Thymus (tissue), 11 donors: ENCODE measurements around the gene CARD14. TPM values are rescaled to one million over a fixed set of nuclear protein-coding genes. Genes with fewer than 3 reads are reported as not detected.
"Not testable (repeated sequence)": the region's sequence is repeated elsewhere in the genome, so short reads cannot be mapped to it uniquely, and the experiment has no call there.

Experiments used
- DNase-seq, 9 donors: peaks; one replicate each; pipeline ENCODE4 v3.0.0-alpha.2; 2013; ENCODE audit warnings: low spot score in 9 of 9, low read depth in 6 of 9, missing footprints in 1 of 9
- H3K27ac ChIP-seq, 2 donors: one replicate each; pipeline ENCODE4 v1.5.1; 2013; ENCODE audit warnings: control low read depth in 1 of 2, low read depth in 1 of 2, low read length in 1 of 2, mild to moderate bottlenecking in 1 of 2, moderate library complexity in 1 of 2
- H3K27me3 ChIP-seq, 2 donors: one replicate each; pipeline ENCODE4 v1.5.1; 2013; ENCODE audit warnings: low read length in 1 of 2; ENCODE audit not compliant: control insufficient read depth in 2 of 2, insufficient read depth in 1 of 2
- H3K36me3 ChIP-seq, 2 donors: one replicate each; pipeline ENCODE4 v1.5.1; 2013; ENCODE audit warnings: low read length in 1 of 2, mild to moderate bottlenecking in 1 of 2, moderate library complexity in 1 of 2; ENCODE audit not compliant: control insufficient read depth in 2 of 2, insufficient read depth in 2 of 2
- H3K4me1 ChIP-seq, 2 donors: one replicate each; pipeline ENCODE4 v1.5.1; 2013; ENCODE audit warnings: low read length in 2 of 2; ENCODE audit not compliant: control insufficient read depth in 2 of 2, insufficient read depth in 2 of 2
- H3K4me3 ChIP-seq, 2 donors: one replicate each; pipeline ENCODE4 v1.5.1; 2013; ENCODE audit warnings: low read length in 2 of 2, control low read depth in 1 of 2, mild to moderate bottlenecking in 1 of 2
- H3K9me3 ChIP-seq, 2 donors: one replicate each; pipeline ENCODE4 v1.5.1; 2013; ENCODE audit warnings: low read length in 1 of 2, mild to moderate bottlenecking in 1 of 2; ENCODE audit not compliant: control insufficient read depth in 2 of 2, insufficient read depth in 1 of 2
- WGBS: extraction: QIAGEN DNeasy Blood & Tissue Kit; methylation state at CpG from one replicate; pipeline ENCODE4 v1.1.7; 2013; 5-methylcytosine and 5-hydroxymethylcytosine counted together
- polyA plus RNA-seq: library from polyadenylated mRNA; stranded (reverse); fragments of 200-250 nt; gene quantifications from one replicate; pipeline ENCODE4 v1.2.3, GENCODE V29; 2013
- total RNA-seq: library from RNA; stranded (reverse); fragments of 120-200 nt; gene quantifications from one replicate; pipeline ENCODE4 v1.2.4, GENCODE V29; 2013
- donor health status: healthy.

The CARD14 gene
- total and polyA plus RNA-seq, 2 donors = 0.38 to 1.7 TPM

DNA sequence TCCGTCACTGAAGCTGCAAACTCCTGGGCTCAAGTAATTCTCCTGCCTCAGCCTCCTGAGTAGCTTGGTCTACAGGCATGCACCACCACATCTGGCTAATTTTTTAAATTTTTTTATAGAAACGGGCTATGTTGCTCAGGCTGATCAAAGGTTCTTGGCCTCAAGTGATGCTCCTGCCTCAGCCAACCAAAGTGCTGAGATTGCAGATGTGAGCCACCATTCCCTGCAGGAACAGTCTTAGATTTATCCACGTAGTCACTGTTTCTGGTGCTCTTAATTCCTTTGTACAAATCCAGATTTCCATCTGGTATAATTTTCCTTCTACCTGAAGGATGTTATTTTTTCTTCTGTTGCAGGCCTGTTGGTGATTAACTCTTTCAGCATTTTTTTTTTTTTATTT, 63.4 kb downstream of the CARD14 start:
- H3K36me3 ChIP-seq = no peaks in the 10 kb centered on the region

GRCh38 chr17:80236911-80237310, 67.1 kb downstream of the CARD14 start:
- Histone ChIP-seq H3K27me3 (no peaks in the 10 kb centered on the region), H3K9me3 (peaks cover 1 to 17% of the 10 kb centered on the region in 2 donors), H3K4me1 (no peaks in the 10 kb centered on the region), H3K27ac (no peak overlapping the region), H3K36me3 (no peaks in the 10 kb centered on the region), H3K4me3 (no peak overlapping the region)
- WGBS = 89% methylated on average over 17 of the region's 17 CpGs
- DNase-seq = no peak

More for the DNA sequence above, 63.4 kb downstream of the CARD14 start:
- no peak overlapping the region for H3K4me3 ChIP-seq
- H3K27me3 ChIP-seq = no peaks in the 10 kb centered on the region
- H3K4me1 ChIP-seq = no peaks in the 10 kb centered on the region
- DNase-seq = no peak
- 96% methylated on average over 3 of the region's 3 CpGs for WGBS
- H3K9me3 ChIP-seq = peaks cover 1 to 17% of the 10 kb centered on the region in 2 donors
- no peak overlapping the region for H3K27ac ChIP-seq

GRCh38 chr17:80237386-80237785, 67.6 kb downstream of the CARD14 start:
- Histone ChIP-seq H3K27ac (no peak overlapping the region), H3K4me1 (no peaks in the 10 kb centered on the region), H3K27me3 (no peaks in the 10 kb centered on the region), H3K36me3 (no peaks in the 10 kb centered on the region), H3K4me3 (no peak overlapping the region), H3K9me3 (peaks cover 1 to 13% of the 10 kb centered on the region in 2 donors)
- 96% methylated on average over 10 of the region's 10 CpGs for WGBS
- no peak for DNase-seq

DNA sequence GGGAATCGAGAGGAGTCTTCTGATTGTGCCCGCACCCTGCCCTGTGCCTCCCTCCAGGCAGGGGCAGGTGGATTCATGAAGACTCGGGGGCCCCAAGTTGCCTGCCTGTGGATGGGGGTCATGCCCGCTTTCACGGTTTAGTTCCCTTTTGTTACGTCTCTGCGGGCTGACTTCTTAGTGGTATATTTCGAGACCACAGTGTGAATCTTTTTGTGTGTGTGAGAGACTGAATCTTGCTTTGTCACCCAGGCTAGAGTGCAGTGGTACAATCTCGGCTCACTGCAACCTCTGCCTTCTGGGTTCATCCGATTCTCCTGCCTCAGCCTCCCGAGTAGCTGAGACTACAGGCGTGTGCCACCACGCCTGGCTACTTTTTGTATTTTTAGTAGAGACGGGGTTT, 72.7 kb downstream of the CARD14 start:
- H3K9me3 ChIP-seq = no peaks in the 10 kb centered on the region
- DNase-seq = no peak
- no peak overlapping the region for H3K27ac ChIP-seq
- H3K4me3 ChIP-seq = no peak overlapping the region
- no peaks in the 10 kb centered on the region for H3K4me1 ChIP-seq
- WGBS = 85% methylated on average over 14 of the region's 14 CpGs
- H3K36me3 ChIP-seq = no peaks in the 10 kb centered on the region
- H3K27me3 ChIP-seq = no peaks in the 10 kb centered on the region

GRCh38 chr17:80243526-80244433, 74.0 kb downstream of the CARD14 start:
- no peak for DNase-seq
- WGBS = 96% methylated on average over 26 of the region's 26 CpGs
- Histone ChIP-seq H3K27ac (no peak overlapping the region), H3K4me3 (no peak overlapping the region), H3K27me3 (no peaks in the 10 kb centered on the region), H3K9me3 (no peaks in the 10 kb centered on the region), H3K36me3 (no peaks in the 10 kb centered on the region), H3K4me1 (no peaks in the 10 kb centered on the region)

DNA sequence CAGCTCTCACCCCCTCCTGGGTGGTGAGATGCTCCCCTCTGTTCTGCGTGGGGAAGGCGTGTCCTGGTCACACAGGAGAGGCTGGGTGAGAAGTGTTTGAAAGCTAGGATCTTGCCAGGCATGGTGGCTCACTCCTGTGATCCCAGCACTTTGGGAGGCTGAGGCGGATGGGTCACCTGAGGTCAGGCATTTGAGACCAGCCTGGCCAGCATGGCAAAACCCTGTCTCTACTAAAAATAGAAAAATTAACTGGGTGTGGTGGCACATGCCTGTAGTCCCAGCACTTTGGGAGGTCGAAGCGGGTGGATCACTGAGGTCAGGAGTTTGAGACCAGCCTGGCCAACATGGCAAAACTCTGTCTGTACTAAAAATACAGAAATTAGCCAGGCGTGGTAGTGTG, 74.6 kb downstream of the CARD14 start:
- H3K27me3 ChIP-seq, H3K4me3 ChIP-seq, H3K27ac ChIP-seq, H3K4me1 ChIP-seq, H3K36me3 ChIP-seq, DNase-seq, H3K9me3 ChIP-seq: not testable (repeated sequence)
- 95% methylated on average over 6 of the region's 6 CpGs for WGBS

GRCh38 chr17:80244871-80245509, 75.2 kb downstream of the CARD14 start:
- DNase-seq = no peak

GRCh38 chr17:80245566-80246265, 75.9 kb downstream of the CARD14 start:
- DNase-seq = no peak
- Histone ChIP-seq H3K27me3 (no peaks in the 10 kb centered on the region), H3K4me1 (no peaks in the 10 kb centered on the region), H3K27ac (no peak overlapping the region), H3K36me3 (no peaks in the 10 kb centered on the region), H3K9me3 (no peaks in the 10 kb centered on the region), H3K4me3 (no peak overlapping the region)
- 92% methylated on average over 27 of the region's 27 CpGs for WGBS

More at GRCh38 chr17:80244871-80245509, 75.2 kb downstream of the CARD14 start:
- Histone ChIP-seq H3K9me3 (no peaks in the 10 kb centered on the region), H3K27ac (no peak overlapping the region), H3K4me1 (no peaks in the 10 kb centered on the region), H3K27me3 (no peaks in the 10 kb centered on the region), H3K36me3 (no peaks in the 10 kb centered on the region), H3K4me3 (no peak overlapping the region)
- WGBS = 97% methylated on average over 22 of the region's 22 CpGs

DNA sequence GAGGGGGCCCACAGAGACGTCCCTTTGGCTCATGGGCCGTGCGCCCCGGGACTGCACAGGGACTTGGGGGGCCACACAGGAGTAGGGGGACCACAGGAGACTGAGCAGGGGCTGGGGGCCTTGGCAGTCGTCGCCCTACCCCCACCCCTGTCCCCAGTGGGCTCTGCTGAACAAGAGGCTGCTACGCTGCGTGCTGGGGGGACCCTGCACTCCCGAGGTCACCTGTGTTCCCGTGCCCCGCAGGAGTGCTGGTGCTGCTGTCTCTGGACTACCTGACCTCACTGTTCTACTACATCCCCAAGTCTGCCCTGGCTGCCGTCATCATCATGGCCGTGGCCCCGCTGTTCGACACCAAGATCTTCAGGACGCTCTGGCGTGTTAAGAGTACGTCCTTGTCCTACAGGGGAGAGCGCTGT, 76.4 kb downstream of the CARD14 start:
- WGBS = 96% methylated on average over 19 of the region's 19 CpGs
- no peak overlapping the region for H3K4me3 ChIP-seq
- H3K27me3 ChIP-seq = no peaks in the 10 kb centered on the region
- no peaks in the 10 kb centered on the region for H3K9me3 ChIP-seq
- no peak overlapping the region for H3K27ac ChIP-seq
- no peak for DNase-seq
- no peaks in the 10 kb centered on the region for H3K36me3 ChIP-seq
- H3K4me1 ChIP-seq = no peaks in the 10 kb centered on the region
